SIG-M5 treated with dmso at 0.1 percent for 504 hours (cell line): ENCODE measurements around the gene SF1.

Source experiments
- DNase-seq: peaks from one replicate; lab custom pipeline; 2025; ENCODE audit not compliant: unreplicated experiment; lab: John Stamatoyannopoulos, UW

The SF1 gene

DNA sequence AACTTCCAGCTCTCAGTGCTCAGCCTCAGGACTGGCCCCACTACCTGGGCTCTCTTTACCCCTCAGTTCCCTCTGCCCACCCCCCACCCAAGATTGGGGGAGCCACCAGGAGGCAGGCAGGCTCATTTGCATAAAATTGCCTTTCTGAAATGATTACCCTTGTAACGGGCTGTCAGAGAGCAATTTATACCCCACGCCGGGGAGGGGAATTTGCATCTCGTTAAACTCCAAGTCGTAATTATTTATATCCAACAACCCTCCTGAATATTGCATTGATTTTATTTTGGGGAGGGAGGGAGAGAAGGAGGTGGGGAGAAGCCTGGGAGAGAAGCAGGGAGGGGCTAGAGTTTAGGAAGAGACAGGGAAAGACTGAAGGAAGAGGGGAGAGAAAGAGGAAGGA is 63.7 kb downstream of the SF1 start:
- no peak for DNase-seq
